PC-9 (cell line): ENCODE measurements around the gene GAP43.

Experiments used
- CTCF ChIP-seq: fragments of 200-600 bp; sonication (generic); conservative IDR thresholded peaks from 2 replicates; pipeline ENCODE4 v1.6.1; 2017; ENCODE audit warnings: mixed run types, antibody characterized with exemption, mild to moderate bottlenecking, moderate library complexity
- EZH2 ChIP-seq: fragments of 200-600 bp; sonication (generic); IDR thresholded peaks from 2 replicates; pipeline ENCODE4 v1.8.0; 2017; ENCODE audit warnings: antibody characterized with exemption, low read depth

GRCh38 chr3:115725800-115726199 lies 102.5 kb downstream of the GAP43 start:
- TF ChIP-seq CTCF (no peak), EZH2 (no peak)
